RWPE1 (cell line): ENCODE results near the gene CHST10.

Experiments
- CTCF ChIA-PET: fragments of 350-600 bp; sonication (Branson Sonifier 250); formaldehyde crosslinking; extraction: SDS; loops from one replicate; lab custom pipeline; 2021; lab: Yijun Ruan, JAX
- POLR2A ChIA-PET: fragments of 400-600 bp; formaldehyde crosslinking; extraction: SDS; loops from one replicate; lab custom pipeline; 2020; ENCODE audit warnings: antibody characterized with exemption; ENCODE audit not compliant: low non-redundant PET; lab: Yijun Ruan, JAX
- DNase-seq: peaks from one replicate; pipeline ENCODE4 v3.0.0; 2012; ENCODE audit warnings: low spot score
- H3K27ac ChIP-seq: fragments of 450-650 bp; 2 replicates; pipeline ENCODE4 v1.5.1; 2017
- TF ChIP-seq, protein P1 (sequence below): fragments of 450-650 bp; conservative IDR thresholded peaks from 2 replicates; pipeline ENCODE4 v1.5.1; 2017; ENCODE audit warnings: low read depth, mild to moderate bottlenecking

The CHST10 gene

GRCh38 chr2:100425573-100426383 lies 8.3 kb upstream of the CHST10 start:
- CTCF ChIA-PET: interaction anchor here (0.6 kb wide), 2 partner anchors 80 to 1681 kb away, joined by 3 to 5 read pairs; no protein-coding TSS in a partner anchor
- POLR2A ChIA-PET: no interaction called here
- no peak overlapping the region for H3K27ac ChIP-seq
- TF ChIP-seq, protein P1, sequence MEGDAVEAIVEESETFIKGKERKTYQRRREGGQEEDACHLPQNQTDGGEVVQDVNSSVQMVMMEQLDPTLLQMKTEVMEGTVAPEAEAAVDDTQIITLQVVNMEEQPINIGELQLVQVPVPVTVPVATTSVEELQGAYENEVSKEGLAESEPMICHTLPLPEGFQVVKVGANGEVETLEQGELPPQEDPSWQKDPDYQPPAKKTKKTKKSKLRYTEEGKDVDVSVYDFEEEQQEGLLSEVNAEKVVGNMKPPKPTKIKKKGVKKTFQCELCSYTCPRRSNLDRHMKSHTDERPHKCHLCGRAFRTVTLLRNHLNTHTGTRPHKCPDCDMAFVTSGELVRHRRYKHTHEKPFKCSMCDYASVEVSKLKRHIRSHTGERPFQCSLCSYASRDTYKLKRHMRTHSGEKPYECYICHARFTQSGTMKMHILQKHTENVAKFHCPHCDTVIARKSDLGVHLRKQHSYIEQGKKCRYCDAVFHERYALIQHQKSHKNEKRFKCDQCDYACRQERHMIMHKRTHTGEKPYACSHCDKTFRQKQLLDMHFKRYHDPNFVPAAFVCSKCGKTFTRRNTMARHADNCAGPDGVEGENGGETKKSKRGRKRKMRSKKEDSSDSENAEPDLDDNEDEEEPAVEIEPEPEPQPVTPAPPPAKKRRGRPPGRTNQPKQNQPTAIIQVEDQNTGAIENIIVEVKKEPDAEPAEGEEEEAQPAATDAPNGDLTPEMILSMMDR: no peak
- no peak for DNase-seq

- CTCF ChIA-PET: interaction anchor here (0.6 kb wide), 2 partner anchors 606 to 1680 kb away, joined by 4 to 5 read pairs; no protein-coding TSS in a partner anchor
- TF ChIP-seq, protein P1: no peak
- POLR2A ChIA-PET: no interaction called here
- H3K27ac ChIP-seq: no peak overlapping the region
- no peak for DNase-seq
Measured at GRCh38 chr2:100425107-100425506, 7.6 kb upstream of the CHST10 start.

GRCh38 chr2:100424277-100424875 lies 6.9 kb upstream of the CHST10 start:
- TF ChIP-seq, protein P1: no peak
- ChIA-PET POLR2A (no interaction called here), CTCF (interaction anchor here (0.6 kb wide), 1 partner anchor 605 kb away, joined by 4 read pairs; no protein-coding TSS in a partner anchor)
- no peak for DNase-seq
- H3K27ac ChIP-seq: no peak overlapping the region

GRCh38 chr2:100423631-100424030 lies 6.2 kb upstream of the CHST10 start:
- TF ChIP-seq, protein P1: no peak
- DNase-seq: no peak
- CTCF ChIA-PET: no interaction called here
- POLR2A ChIA-PET: no interaction called here
- H3K27ac ChIP-seq: no peak overlapping the region

DNA sequence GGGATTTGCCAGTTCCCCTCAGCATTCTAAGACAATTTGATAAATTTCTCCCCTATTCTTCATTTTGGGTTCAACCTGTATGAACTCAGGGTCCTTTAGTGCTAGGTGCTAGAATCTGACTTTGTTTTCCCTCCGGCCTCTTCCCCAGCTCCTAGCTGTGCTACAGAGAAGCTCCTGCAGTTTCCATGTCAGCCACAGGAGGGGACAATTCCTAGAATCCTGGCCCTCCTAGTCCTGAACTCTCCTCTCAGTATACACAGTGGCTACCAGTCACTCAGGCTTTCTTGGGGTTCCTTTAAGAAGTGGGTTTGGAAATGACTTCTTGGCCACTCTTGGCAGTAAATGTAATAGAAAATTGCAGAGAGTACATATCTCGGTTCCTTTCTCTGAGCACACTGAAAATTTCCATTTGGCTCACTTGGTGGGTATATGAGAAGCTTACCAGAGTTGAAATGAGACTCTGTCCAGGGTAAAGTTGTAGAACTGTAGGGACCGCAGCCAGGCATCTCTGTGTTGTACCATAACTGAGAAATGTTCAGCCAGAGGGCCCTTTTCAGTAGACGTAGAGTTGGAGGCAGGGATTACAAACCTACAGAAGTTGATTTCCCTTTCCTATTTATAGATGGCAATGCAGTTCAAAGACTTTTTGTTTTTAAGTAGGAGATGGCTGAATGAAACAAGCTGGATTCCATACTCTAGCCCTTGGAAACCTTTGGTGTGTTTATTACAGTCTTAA lies 5.0 kb upstream of the CHST10 start:
- peak; percentile 62 for DNase-seq
- TF ChIP-seq, protein P1: peak; percentile 29
- H3K27ac ChIP-seq: no peak overlapping the region
- CTCF ChIA-PET: interaction anchor here (0.6 to 1.1 kb wide), 5 partner anchors 15 to 769 kb away, joined by 3 to 5 read pairs (median 3); no protein-coding TSS in a partner anchor
- POLR2A ChIA-PET: no interaction called here

GRCh38 chr2:100419915-100420314 lies 2.4 kb upstream of the CHST10 start:
- H3K27ac ChIP-seq: no peak overlapping the region
- DNase-seq: no peak
- ChIA-PET POLR2A (no interaction called here), CTCF (no interaction called here)
- TF ChIP-seq, protein P1: no peak
